Superior temporal gyrus (tissue), 1 donor: ENCODE results near the gene ACTL8.

Experiments used
- DNase-seq: peaks from one replicate; pipeline ENCODE4 v3.0.0-alpha.2; 2016; ENCODE audit errors: extremely low spot score

Gene ACTL8

DNA sequence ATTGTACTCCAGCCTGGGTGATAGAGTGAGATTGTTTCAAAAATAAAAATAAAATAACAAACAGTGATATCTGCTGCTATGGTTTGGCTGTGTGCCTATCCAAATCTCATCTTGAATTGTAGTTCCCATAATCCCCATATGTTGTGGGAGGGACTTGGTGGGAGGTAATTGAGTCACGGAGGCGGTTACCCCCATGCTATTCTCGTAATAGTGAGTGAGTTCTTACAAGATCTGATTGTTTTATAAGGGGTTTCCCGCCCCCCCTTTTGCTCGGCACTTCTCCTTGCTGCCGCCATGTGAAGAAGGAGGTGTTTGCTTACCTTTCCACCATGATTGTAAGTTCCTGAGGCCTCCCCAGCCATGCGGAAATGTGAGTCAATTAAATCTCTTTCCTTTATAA lies 47.8 kb downstream of the ACTL8 start:
- DNase-seq, result no peak

- no peak for DNase-seq
Observed at GRCh38 chr1:17805869-17806684, 50.9 kb downstream of the ACTL8 start.

- no peak for DNase-seq
Observed at GRCh38 chr1:17808816-17809215, 53.7 kb downstream of the ACTL8 start.

DNA sequence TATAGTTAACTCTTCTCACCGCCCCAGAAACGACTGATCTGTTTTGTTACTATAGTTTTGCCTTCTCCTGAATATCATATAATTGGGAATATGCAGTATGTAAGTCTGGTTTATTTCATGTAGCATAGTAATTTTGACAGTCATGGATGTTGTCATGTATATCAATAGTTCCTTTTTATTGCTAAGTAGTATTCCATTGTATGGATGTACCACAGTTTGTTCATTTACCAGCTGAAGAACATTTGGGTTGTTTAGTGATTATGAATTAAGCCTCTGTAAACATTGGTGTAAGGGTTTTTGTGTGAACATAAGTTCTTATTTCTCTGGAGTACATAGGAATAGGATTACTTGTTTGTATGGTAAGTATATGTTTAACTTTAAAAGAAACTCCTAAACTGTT lies 55.5 kb downstream of the ACTL8 start:
- DNase-seq, result no peak

DNA sequence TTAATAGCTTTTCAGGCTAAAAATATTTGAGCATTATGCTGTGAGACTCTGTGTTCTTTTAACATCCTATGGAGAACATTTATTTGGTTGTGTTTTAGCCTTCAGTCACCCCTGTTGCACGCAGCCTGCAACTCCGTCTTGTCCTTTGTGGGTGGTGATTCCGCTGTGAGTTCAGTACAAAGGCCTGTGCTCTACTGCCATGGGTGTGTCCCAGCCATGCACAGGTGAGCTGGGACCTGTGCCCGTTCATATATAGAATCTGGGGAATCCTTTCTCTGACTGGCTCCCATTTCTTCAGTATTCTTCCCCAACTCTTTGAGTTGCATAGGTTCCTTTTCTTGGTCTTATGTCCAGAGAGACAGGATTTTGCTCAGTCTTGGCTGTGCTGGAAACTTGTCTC lies 61.4 kb downstream of the ACTL8 start:
- DNase-seq, result no peak

DNA sequence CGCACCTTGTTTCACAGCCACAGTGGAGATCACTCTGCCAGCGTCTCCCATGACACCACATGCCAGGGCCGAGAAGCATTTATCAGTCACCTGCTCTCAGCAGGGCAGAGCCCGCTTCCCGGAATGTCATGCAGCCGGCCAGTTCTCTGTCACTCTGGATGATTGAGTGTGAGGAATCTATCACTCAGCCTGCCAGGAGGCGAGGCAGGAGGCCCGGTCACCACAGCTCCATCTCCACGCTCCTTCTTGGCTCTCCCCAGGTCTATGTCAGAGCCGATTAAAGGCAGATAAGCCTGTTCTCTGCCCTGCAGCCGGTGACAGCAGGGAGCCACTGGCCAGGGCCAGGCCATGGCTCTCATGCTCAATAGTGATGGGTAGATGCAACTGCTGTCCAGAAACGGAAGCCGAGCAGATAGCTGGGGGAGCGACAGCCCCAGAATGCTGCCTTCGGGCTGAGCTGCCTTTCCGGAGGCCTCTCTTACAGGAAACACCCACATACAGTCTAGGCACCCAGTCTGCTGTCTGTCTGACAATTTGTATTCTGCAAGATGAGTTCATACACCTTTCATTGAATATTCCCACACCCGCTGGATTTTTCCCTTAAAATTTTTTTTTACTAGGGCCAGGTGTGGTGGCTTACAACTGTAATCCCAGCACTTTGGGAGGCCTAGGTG lies 64.1 kb downstream of the ACTL8 start:
- no peak for DNase-seq

DNA sequence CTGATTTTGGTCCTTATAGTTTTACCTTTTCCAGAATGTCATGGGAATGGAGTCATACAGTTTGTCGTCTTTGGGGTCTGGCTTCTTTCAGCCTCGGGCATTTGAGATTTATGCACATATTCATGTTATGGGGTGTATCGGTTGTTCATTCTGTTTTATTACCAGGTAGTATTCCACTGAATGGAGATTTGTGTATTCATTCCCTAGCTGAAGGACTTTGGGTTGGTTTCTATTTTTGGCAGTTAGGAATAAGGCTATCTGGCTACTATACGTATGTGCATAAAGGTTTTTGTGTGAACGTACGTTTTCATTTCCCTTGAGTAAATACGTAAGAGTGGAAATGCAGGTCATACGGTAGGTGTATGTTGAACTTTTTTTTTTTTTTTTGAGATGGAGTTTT lies 65.1 kb downstream of the ACTL8 start:
- DNase-seq, result no peak

- DNase-seq, result no peak
Observed at GRCh38 chr1:17822741-17823426, 67.8 kb downstream of the ACTL8 start.

- DNase-seq, result no peak
Observed at GRCh38 chr1:17825273-17826164, 70.4 kb downstream of the ACTL8 start.

DNA sequence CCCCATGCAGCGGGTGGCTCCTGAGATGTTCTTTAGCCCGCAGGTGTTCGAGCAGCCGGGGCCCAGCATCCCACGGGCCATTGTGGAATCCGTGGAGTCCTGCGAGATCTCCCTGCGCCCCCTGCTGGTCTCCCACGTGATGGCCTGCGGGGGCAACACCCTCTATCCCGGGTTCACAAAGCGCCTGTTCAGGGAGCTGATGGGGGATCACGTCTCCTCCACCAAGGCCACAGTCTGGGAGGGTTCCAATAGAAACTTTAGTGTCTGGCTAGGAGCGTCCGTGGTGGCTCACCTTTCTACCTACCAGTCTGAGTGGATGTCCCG lies 71.0 kb downstream of the ACTL8 start:
- peak; percentile 14 for DNase-seq

- no peak for DNase-seq
Observed at GRCh38 chr1:17828991-17829390, 73.9 kb downstream of the ACTL8 start.

GRCh38 chr1:17829579-17829978 lies 74.4 kb downstream of the ACTL8 start:
- DNase-seq, result no peak

DNA sequence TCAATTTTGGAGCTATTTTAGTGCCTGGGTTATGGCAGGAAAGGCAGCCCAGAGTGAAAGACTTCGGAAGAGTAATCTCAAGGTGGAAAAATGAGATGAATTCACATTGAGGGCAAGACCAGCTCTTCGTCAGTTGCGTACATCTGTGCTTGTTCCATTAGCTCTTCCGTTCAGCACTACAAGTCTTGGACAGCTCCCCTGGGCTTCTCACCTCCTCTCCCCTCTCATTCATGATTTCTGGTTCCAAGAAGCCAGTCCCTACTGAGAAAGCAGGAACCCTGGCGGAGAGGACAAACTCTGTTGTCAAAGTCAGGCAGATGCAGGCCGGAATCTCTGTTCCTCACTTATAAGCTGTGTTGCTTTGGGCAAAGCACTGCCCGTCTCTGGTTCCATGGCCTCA lies 76.5 kb downstream of the ACTL8 start:
- DNase-seq, result no peak

DNA sequence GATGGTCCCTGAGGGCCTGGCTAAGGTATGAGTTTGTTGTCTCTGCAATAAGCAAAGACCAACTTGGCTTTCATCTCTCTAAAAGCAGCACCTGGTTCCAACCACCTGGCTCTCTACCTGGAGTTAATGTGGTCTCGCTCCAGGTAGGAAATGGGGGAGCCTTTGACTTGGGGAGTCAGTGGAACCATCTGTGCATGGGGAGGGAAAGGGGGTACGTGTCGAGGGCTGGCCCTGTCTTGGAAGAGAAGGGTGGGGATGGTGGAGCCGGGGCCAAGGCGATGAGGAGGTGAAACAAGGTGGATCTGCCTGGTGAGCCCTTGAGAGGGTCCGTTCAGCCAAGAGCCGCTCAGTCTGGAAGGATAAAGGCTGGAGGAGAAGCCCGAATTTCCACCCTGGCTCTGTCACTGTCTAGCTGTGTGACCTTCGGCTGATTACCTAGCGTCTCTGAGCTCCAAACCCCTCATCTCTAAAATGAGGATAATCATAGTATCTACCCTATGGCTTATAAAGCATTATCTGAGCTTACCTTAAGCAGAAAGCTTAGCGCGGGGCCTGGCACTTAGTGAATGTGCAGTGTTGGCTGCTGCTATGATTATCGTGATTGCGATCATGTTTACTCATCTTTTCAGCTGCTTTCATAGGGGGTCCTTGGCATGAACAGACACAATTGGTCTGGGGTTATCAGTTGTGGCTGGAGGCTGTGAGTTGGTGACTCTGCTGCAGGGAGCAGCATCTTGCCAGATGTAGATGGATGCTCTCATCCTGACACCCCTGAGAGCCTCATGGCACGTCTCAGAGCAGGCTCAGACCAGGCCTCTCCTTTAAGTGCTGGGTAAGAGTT lies 78.7 kb downstream of the ACTL8 start:
- no peak for DNase-seq

GRCh38 chr1:17834561-17835100 lies 79.5 kb downstream of the ACTL8 start:
- DNase-seq, result no peak

- DNase-seq, result no peak
Observed at GRCh38 chr1:17837233-17838030, 82.3 kb downstream of the ACTL8 start.

- DNase-seq, result no peak
Observed at GRCh38 chr1:17839641-17840196, 84.6 kb downstream of the ACTL8 start.

DNA sequence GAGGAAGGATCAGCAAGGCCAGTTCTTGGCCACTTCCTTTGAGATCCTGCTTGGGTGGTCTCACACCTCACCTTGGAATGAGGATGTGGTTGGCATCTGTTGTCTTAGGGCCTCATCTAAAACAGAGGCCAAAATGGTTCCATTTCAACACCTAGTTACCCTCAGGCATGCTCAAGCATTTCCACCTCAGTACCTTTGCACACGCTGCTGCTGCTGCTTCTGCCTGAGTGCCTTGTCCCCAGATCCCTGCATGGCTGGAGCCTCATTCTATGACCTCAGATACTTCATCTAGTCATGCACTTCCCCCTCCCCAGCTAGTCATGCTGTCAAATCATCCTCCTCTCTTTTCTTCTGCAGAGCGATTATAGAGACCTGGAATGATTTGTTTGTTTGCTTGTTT lies 86.8 kb downstream of the ACTL8 start:
- no peak for DNase-seq

- DNase-seq, result no peak
Observed at GRCh38 chr1:17842686-17843085, 87.6 kb downstream of the ACTL8 start.
